ENCODE results near the gene ADISSP.

The ADISSP gene

DNA sequence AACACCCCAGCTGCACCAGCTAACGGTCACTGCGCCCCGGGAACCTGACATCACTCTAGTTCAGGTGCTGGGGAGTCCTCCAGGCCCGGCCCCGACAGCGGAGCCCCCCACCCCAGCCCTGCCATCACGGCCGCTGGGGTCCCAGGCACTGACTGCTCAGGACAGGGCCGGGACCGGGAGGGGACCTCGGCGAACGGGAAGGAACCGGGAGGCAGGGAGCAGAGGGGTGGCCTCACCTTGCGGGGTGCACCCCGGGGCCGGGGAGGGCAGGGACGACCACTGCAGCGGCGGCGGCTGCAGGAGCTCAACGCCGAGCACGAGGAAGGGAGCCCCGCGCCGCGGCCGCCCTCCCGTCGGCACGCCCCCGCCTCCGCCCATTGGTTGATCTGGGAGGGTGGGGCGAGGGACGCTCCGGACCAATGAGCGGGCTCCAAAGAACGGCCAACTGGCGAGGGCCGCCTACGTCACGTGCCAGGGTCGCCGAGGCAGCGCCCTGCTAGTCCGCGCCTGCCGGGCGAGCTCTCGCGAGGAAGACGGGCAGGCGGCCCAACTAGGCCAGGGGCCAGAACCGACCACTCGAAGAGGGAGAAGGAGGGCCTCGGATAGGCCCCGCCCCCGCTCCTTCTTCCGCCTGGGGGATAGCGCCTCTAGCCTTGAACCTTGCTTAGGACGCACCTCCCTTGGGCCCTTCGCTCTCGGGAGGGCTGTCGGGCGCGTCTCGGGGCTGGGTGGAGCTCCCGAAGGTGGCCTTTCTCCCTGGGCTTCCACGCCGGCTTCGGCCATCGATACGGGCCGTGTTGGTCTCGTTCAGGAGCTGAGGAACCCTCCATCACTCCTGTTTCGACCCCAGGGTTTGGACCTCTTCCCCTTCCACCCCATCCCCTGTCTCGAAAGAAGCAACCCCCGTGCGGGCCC lies at the start of gene ADISSP:
Gene ADISSP, minus strand, starts transcription at position 327 of the 915 bp plus-strand sequence. CDS start 7,653 bp downstream, outside the sequence.
- in situ Hi-C loops (cut with MboI; ENCODE audit: low pct_unique_long_range_greater_than_20kb, low sequenced_read_pairs) = no loop called here

DNA sequence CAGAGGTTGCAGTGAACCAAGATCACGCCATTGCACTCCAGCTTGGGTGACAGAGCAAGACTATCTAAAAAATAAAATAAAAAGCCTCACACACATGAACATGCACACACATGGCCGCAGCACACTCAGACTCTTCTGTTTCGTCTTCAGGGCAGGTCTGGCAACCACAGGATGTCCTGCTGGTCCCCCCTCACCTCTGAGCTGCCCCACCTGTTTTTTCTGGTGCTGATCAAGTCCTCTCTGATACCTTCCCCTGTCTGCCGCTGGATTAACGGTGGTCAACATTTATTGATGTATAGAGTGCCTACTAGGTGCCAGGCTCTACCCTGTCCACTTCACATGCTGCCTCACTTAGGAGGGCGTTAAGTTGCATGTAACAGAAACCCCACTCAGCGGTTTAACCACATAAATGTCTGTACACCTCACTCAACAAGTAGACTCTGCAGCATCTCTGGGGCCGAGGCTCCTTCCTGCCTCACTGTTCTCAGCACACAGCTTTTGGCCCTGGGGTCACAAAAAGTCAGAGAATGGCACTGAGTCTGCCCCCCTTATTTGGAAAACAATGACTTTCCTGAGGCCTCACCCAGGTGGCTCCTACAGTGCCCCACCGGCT lies 48.3 kb upstream of the ADISSP start:
- DNase-seq = no peak
- in situ Hi-C loops (cut with MboI; ENCODE audit: low pct_unique_long_range_greater_than_20kb, low sequenced_read_pairs) = no loop called here

More for the DNA sequence above, at the start of gene ADISSP:
- peak; percentile 98 for DNase-seq

DNA sequence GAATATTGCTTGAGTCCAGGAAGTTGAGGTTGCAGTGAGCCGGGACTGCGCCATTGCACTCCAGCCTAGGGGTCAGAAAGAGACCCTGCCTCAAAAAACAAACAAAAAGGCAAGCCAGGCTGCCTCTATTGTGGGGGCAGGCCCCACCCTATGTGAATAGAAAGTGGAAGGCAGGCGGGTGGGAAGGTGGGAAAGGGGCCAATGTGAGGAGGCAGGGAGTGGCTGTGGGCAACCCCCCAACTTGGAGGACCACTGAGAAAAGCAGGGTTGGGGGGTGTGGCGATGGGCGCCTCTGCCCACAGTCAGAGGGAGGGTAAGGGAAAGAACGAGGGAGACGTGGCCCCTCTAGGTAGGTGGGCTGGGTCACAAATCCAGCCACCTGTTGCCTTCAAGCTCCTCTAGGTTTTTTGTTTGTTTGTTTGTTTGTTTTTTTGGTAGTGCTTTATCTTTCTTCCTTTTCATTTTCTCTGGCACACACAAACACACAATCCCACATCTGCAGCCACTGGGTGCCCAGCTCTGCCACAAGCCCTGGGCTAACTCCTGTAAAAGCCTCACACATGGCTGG lies 47.5 kb upstream of the ADISSP start:
- DNase-seq = no peak
- in situ Hi-C loops (cut with MboI; ENCODE audit: low pct_unique_long_range_greater_than_20kb, low sequenced_read_pairs) = no loop called here

DNA sequence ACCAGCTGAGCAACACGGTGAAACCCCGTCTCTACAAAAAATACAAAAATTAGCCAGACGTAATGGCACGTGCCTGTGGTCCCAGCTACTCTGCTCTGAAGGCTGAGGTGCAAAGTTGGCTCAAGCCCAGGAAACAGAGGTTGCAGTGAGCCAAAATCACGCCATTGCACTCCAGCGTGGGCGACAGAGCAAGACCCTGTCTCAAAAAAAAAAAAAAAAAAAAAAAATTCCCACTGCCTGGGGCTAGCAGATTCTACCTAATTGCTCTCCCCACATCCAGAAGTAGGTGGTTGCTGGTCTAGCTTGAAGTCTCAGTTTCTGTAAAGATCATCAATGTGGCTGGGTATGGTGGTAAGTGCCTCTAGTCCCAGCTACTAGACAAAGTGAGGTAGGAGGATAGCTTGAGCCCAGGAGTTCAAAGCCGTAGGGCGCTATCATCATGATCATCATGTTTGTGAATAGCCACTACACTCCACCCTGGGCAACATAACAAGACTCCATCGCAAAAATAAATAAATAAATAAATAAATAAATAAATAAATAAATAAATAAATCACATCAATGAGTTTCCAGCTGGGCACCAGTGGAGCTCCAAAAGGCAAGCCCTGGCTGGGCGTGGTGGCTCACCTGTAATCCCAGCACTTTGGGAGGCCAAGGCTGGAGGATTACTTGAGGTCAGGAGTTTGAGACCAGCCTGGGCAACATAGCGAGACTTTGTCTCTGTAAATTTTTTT lies 46.5 kb upstream of the ADISSP start:
- in situ Hi-C loops (cut with MboI; ENCODE audit: low pct_unique_long_range_greater_than_20kb, low sequenced_read_pairs) = no loop called here
- no peak for DNase-seq

DNA sequence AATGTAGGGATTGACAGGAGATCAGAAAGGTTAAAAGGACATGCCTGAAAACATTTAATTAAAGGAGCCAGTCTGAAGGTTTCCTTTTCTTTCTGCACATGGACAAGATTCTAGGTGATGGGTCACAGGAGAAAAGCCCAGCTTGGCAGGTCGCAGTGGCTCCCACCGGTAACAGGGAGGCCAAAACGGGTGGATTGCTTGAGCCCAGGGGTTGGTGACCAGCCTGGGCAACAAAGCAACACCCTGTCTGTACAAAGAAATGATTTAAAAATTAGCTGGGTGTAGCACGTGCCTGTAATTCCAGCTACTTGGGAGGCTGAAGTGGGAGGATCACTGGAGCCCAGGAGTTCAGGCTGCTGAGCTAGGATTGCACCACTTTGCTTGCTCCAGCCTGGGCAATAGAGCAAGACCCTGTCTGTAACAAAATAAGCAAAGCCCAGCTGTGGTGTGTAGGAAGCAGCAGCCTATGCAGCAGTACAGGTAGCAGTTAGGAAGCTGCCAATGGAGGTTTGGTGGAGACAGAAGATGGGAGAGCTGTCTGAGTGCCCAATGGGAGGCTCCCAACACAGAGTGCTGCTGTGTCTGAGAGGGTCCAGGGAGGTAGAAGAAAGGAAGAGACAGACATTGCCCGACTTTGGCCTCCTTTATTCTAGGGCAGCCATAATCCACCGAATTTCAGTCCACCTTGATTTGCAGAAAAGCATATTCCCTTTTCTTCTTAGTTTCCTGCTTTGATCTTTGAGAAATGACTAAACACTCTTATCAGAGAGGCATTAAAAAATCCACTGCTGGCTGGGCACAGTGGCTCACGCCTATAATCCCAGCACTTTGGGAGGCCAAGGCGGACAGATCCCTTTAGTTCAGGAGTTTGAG lies 45.7 kb upstream of the ADISSP start:
- no peak for DNase-seq
- in situ Hi-C loops (cut with MboI; ENCODE audit: low pct_unique_long_range_greater_than_20kb, low sequenced_read_pairs) = no loop called here

GRCh38 chr20:3812259-3812681 lies 44.7 kb upstream of the ADISSP start:
- DNase-seq = no peak
- in situ Hi-C loops (cut with MboI; ENCODE audit: low pct_unique_long_range_greater_than_20kb, low sequenced_read_pairs) = no loop called here

GRCh38 chr20:3811467-3812258 lies 44.1 kb upstream of the ADISSP start:
- peak; percentile 94 for DNase-seq
- in situ Hi-C loops (cut with MboI; ENCODE audit: low pct_unique_long_range_greater_than_20kb, low sequenced_read_pairs) = no loop called here

DNA sequence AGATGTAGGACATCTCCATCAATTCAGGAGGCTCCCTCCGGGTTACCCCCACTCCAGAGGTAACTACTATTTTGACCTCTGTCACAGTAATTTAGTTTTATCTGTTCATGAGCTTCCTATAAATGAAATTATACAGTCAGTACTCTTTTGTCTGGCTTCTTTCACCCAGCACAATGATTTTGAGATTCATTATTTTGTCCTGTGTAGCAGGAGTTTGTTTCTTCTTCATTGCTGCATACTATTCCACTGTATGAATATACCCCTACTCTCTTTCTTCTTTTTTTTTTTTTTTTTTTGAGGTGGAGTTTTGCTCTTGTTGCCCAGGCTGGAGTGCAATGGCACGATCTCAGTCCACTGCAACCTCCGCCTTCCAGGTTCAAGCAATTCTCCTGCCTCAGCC lies 41.0 kb upstream of the ADISSP start:
- in situ Hi-C loops (cut with MboI; ENCODE audit: low pct_unique_long_range_greater_than_20kb, low sequenced_read_pairs) = no loop called here
- DNase-seq = no peak

GRCh38 chr20:3804781-3805180 lies 37.2 kb upstream of the ADISSP start:
- in situ Hi-C loops (cut with MboI; ENCODE audit: low pct_unique_long_range_greater_than_20kb, low sequenced_read_pairs) = no loop called here
- no peak for DNase-seq

DNA sequence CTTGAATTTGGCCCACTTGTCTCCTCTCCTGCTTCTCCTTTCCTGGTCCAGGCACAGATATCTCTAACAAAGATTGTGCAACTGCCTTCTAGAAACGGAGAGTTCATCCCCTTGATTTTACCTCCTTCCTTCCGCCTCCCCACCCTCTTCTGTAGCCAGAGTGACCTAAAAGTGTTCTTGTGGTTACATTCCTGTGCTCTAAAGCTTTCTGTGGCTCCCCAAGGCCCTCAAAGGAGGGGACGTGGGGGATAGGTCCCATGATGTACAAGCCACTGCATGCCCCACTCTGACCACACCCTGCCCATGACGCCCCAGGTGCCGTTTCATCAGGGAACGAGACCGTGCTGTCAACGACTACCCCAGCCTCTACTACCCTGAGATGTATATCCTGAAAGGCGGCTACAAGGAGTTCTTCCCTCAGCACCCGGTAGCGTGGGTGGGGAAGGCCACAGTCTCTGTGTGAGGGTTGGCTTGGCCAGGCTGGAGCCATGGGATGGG lies 36.8 kb upstream of the ADISSP start:
- in situ Hi-C loops (cut with MboI; ENCODE audit: low pct_unique_long_range_greater_than_20kb, low sequenced_read_pairs) = no loop called here

DNA sequence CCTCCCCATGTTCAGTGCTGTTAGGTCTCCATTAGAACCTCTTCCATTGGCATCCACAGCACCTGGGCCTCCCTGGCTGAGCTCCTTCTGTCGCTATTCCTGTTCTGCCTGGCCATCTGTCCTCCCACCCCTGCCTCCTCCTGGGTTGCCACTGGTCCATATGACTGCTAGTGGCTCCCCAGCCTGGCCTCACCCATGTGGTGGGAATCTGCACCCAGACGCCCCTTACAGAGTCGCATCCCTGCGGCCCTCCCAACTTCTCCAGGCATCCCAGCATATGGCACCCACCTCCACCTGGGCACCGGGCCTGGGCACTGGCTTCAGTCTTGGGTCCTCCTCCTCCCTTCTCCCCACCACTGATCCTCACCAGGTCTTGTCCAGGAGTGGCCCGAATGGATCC lies 36.3 kb upstream of the ADISSP start:
- in situ Hi-C loops (cut with MboI; ENCODE audit: low pct_unique_long_range_greater_than_20kb, low sequenced_read_pairs) = no loop called here
- no peak for DNase-seq

More for the DNA sequence above, 36.8 kb upstream of the ADISSP start:
- no peak for DNase-seq

GRCh38 chr20:3803289-3803688 lies 35.7 kb upstream of the ADISSP start:
- no peak for DNase-seq
- in situ Hi-C loops (cut with MboI; ENCODE audit: low pct_unique_long_range_greater_than_20kb, low sequenced_read_pairs) = no loop called here

- no peak for DNase-seq
- in situ Hi-C loops (cut with MboI; ENCODE audit: low pct_unique_long_range_greater_than_20kb, low sequenced_read_pairs) = no loop called here
These were observed 35.1 kb upstream of the ADISSP start for GRCh38 chr20:3802524-3803239.

DNA sequence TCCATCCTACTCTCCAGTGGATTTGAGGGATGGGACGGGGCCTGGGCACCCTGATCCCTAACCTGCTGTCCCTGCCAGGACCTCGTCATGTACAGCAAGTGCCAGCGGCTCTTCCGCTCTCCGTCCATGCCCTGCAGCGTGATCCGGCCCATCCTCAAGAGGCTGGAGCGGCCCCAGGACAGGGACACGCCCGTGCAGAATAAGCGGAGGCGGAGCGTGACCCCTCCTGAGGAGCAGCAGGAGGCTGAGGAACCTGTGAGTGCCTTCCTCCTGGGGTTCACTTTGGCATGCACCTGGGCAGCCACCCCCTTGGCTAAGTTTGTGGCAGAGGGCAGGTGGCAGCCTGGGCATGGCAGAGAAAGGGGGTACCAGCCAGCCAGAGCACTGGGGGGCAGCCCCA lies 34.3 kb upstream of the ADISSP start:
- no peak for DNase-seq
- in situ Hi-C loops (cut with MboI; ENCODE audit: low pct_unique_long_range_greater_than_20kb, low sequenced_read_pairs) = no loop called here

DNA sequence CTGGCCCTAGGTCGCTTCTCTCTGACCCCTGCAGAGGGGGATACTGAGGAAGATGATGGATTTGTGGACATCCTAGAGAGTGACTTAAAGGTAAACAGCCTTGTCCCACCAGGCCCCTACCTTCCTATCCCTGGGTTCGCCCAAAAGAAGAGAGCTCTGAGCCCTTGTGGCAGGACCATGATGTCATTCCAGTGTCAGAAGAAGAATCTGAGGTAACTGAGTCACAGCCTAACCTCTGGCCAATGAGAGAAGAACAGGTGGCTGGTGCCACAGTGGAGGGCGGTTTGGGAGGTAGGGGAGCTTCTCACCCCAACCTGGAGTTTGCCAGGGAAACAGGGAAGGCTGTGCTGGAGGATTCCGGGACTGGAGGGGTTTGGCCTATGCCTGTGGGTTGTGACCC lies 33.7 kb upstream of the ADISSP start:
- no peak for DNase-seq

GRCh38 chr20:3800878-3801260 lies 33.3 kb upstream of the ADISSP start:
- no peak for DNase-seq
- in situ Hi-C loops (cut with MboI; ENCODE audit: low pct_unique_long_range_greater_than_20kb, low sequenced_read_pairs) = no loop called here

More for the DNA sequence above, 33.7 kb upstream of the ADISSP start:
- in situ Hi-C loops (cut with MboI; ENCODE audit: low pct_unique_long_range_greater_than_20kb, low sequenced_read_pairs) = no loop called here

GRCh38 chr20:3800256-3800877 lies 32.8 kb upstream of the ADISSP start:
- DNase-seq = no peak
- in situ Hi-C loops (cut with MboI; ENCODE audit: low pct_unique_long_range_greater_than_20kb, low sequenced_read_pairs) = no loop called here

Data from KBM-7 (cell line).